Neural cell (in vitro differentiated cells): Measurements from ENCODE around the gene C14orf119. TPM values are rescaled to one million over a fixed set of nuclear protein-coding genes. Genes with fewer than 3 reads are reported as not detected.

ENCODE experiments used
- H2AFZ ChIP-seq: fragments of 200-600, 300-800 bp; sonication (generic), shearing (Covaris generic); 2 replicates; pipeline ENCODE4 v1.6.0; 2014; ENCODE audit warnings: low read depth, mild to moderate bottlenecking, antibody characterized with exemption, low read length, moderate library complexity
- H3F3A ChIP-seq: fragments of 200-600 bp; shearing (Covaris generic); 2 replicates; pipeline ENCODE4 v1.6.1; 2016; ENCODE audit warnings: mild to moderate bottlenecking, moderate library complexity, mixed read lengths, antibody characterized with exemption, low read length; ENCODE audit not compliant: insufficient read depth, poor library complexity, severe bottlenecking
- H3K27ac ChIP-seq: fragments of 200-600, 300-800 bp; sonication (generic), shearing (Covaris generic); 2 replicates; pipeline ENCODE4 v1.5.1; 2014; ENCODE audit warnings: mild to moderate bottlenecking, low read length, moderate library complexity
- H3K27me3 ChIP-seq: fragments of 300-800, 200-600 bp; sonication (generic), shearing (Covaris generic); 2 replicates; pipeline ENCODE4 v1.6.0; 2014; ENCODE audit warnings: mild to moderate bottlenecking, low read depth, low read length, moderate library complexity; ENCODE audit not compliant: insufficient read depth
- H3K36me3 ChIP-seq: fragments of 300-800, 200-600 bp; sonication (generic), shearing (Covaris generic); 2 replicates; pipeline ENCODE4 v1.5.1; 2014; ENCODE audit warnings: mild to moderate bottlenecking, antibody characterized with exemption, low read length, moderate library complexity; ENCODE audit not compliant: insufficient read depth
- H3K4me2 ChIP-seq: fragments of 300-800, 200-600 bp; sonication (generic), shearing (Covaris generic); 2 replicates; pipeline ENCODE4 v1.6.0; 2014; ENCODE audit warnings: mild to moderate bottlenecking, low read length
- H3K4me3 ChIP-seq: fragments of 300-800, 200-600 bp; sonication (generic), shearing (Covaris generic); 2 replicates; pipeline ENCODE4 v1.5.1; 2014; ENCODE audit warnings: mild to moderate bottlenecking, low read length, moderate library complexity
- H3K79me2 ChIP-seq: fragments of 200-600 bp; shearing (Covaris generic); replicated peaks from 2 replicates; pipeline ENCODE4 v1.6.0; 2014; ENCODE audit warnings: mild to moderate bottlenecking, low read length, moderate library complexity; ENCODE audit not compliant: insufficient read depth
- H3K9ac ChIP-seq: fragments of 300-800, 200-600 bp; sonication (generic), shearing (Covaris generic); 2 replicates; pipeline ENCODE4 v1.6.1; 2016; ENCODE audit warnings: mild to moderate bottlenecking, low read length, mixed read lengths
- H3K9me2 ChIP-seq: fragments of 200-600 bp; shearing (Covaris generic); 2 replicates; pipeline ENCODE4 v1.6.1; 2016; ENCODE audit warnings: mild to moderate bottlenecking, low read length, mixed read lengths; ENCODE audit not compliant: insufficient read depth
- H3K9me3 ChIP-seq: fragments of 200-600, 300-800 bp; sonication (generic), shearing (Covaris generic); 2 replicates; pipeline ENCODE4 v1.6.1; 2016; ENCODE audit warnings: mild to moderate bottlenecking, mixed run types, low read length, moderate library complexity, mixed read lengths
- H4K20me1 ChIP-seq: fragments of 200-600 bp; shearing (Covaris generic); 2 replicates; pipeline ENCODE4 v1.6.1; 2016; ENCODE audit warnings: mild to moderate bottlenecking, mixed run types; ENCODE audit not compliant: insufficient read depth
- EP300 ChIP-seq: fragments of 450-650 bp; conservative IDR thresholded peaks from 2 replicates; pipeline ENCODE4 v1.6.1; 2014; ENCODE audit warnings: antibody characterized with exemption, mild to moderate bottlenecking, moderate library complexity; ENCODE audit not compliant: poor library complexity, severe bottlenecking
- EZH2 ChIP-seq: fragments of 200-600, 300-800 bp; shearing (Covaris generic), sonication (generic); IDR thresholded peaks from 2 replicates; pipeline ENCODE4 v1.6.1; 2014; ENCODE audit warnings: antibody characterized with exemption, low read length, borderline replicate concordance, mild to moderate bottlenecking; ENCODE audit not compliant: insufficient read depth, poor library complexity, severe bottlenecking
- MXI1 ChIP-seq: fragments of 450-650 bp; conservative IDR thresholded peaks from 2 replicates; pipeline ENCODE4 v1.6.1; 2014; ENCODE audit warnings: antibody characterized with exemption, mild to moderate bottlenecking; ENCODE audit not compliant: poor library complexity, severe bottlenecking
- POLR2AphosphoS5 ChIP-seq: IDR thresholded peaks from 2 replicates; pipeline ENCODE4 v1.6.1; 2012
- RAD21 ChIP-seq: fragments of 450-650 bp; conservative IDR thresholded peaks from 2 replicates; pipeline ENCODE4 v1.6.1; 2014; ENCODE audit warnings: antibody characterized with exemption, mild to moderate bottlenecking, moderate library complexity
- SMC3 ChIP-seq: fragments of 450-650 bp; conservative IDR thresholded peaks from 2 replicates; pipeline ENCODE4 v1.6.1; 2014; ENCODE audit warnings: antibody characterized with exemption, mild to moderate bottlenecking, moderate library complexity; ENCODE audit not compliant: poor library complexity
- TAF1 ChIP-seq: IDR thresholded peaks from 2 replicates; pipeline ENCODE4 v1.6.1; 2012; ENCODE audit warnings: low read depth
- polyA plus RNA-seq: library from polyadenylated mRNA; depleted of rRNA; stranded (reverse); fragments of >200 nt; gene quantifications from 2 replicates; pipeline ENCODE4 v1.2.3, GENCODE V29; 2014
- TF ChIP-seq, protein P1 (sequence below): IDR thresholded peaks from 2 replicates; pipeline ENCODE4 v1.6.1; 2012; ENCODE audit warnings: borderline replicate concordance
- TF ChIP-seq, protein P2 (sequence below): fragments of 450-650 bp; IDR thresholded peaks from 2 replicates; pipeline ENCODE4 v1.5.1; 2014; ENCODE audit warnings: antibody characterized with exemption, mild to moderate bottlenecking, moderate library complexity; ENCODE audit not compliant: poor library complexity, severe bottlenecking

The C14orf119 gene
- polyA plus RNA-seq, 1 donor from 2014 or later = 26.4 TPM

DNA sequence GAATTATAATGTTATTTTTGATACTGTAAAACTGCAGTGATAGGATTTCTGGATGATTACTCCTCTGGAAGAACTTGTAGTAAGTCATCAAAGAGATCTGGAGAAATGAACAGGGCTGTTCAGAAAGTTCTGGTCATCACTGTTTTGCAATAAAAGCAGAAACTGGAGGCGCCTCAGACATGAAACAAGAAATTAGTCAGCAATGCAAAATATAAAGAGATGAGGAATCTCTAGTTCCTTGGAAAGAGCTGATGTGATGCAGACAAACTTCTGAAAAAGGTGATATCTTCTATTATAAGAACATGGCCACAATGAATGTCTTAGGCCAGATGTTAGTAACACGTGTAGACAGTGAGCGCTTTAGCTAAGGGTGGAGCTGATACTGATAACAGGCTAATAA, 9.8 kb upstream of the C14orf119 start:
- H3K9me3 ChIP-seq = no peaks in the 10 kb centered on the region
- no peaks in the 10 kb centered on the region for H3F3A ChIP-seq
- H3K9ac ChIP-seq = no peak overlapping the region
- no peak overlapping the region for H2AFZ ChIP-seq
- TF ChIP-seq, protein P1, sequence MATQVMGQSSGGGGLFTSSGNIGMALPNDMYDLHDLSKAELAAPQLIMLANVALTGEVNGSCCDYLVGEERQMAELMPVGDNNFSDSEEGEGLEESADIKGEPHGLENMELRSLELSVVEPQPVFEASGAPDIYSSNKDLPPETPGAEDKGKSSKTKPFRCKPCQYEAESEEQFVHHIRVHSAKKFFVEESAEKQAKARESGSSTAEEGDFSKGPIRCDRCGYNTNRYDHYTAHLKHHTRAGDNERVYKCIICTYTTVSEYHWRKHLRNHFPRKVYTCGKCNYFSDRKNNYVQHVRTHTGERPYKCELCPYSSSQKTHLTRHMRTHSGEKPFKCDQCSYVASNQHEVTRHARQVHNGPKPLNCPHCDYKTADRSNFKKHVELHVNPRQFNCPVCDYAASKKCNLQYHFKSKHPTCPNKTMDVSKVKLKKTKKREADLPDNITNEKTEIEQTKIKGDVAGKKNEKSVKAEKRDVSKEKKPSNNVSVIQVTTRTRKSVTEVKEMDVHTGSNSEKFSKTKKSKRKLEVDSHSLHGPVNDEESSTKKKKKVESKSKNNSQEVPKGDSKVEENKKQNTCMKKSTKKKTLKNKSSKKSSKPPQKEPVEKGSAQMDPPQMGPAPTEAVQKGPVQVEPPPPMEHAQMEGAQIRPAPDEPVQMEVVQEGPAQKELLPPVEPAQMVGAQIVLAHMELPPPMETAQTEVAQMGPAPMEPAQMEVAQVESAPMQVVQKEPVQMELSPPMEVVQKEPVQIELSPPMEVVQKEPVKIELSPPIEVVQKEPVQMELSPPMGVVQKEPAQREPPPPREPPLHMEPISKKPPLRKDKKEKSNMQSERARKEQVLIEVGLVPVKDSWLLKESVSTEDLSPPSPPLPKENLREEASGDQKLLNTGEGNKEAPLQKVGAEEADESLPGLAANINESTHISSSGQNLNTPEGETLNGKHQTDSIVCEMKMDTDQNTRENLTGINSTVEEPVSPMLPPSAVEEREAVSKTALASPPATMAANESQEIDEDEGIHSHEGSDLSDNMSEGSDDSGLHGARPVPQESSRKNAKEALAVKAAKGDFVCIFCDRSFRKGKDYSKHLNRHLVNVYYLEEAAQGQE = no peak
- TF ChIP-seq EP300 (no peak), RAD21 (no peak), EZH2 (no peak), TAF1 (no peak)
- TF ChIP-seq, protein P2, sequence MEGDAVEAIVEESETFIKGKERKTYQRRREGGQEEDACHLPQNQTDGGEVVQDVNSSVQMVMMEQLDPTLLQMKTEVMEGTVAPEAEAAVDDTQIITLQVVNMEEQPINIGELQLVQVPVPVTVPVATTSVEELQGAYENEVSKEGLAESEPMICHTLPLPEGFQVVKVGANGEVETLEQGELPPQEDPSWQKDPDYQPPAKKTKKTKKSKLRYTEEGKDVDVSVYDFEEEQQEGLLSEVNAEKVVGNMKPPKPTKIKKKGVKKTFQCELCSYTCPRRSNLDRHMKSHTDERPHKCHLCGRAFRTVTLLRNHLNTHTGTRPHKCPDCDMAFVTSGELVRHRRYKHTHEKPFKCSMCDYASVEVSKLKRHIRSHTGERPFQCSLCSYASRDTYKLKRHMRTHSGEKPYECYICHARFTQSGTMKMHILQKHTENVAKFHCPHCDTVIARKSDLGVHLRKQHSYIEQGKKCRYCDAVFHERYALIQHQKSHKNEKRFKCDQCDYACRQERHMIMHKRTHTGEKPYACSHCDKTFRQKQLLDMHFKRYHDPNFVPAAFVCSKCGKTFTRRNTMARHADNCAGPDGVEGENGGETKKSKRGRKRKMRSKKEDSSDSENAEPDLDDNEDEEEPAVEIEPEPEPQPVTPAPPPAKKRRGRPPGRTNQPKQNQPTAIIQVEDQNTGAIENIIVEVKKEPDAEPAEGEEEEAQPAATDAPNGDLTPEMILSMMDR = no peak
- no peaks in the 10 kb centered on the region for H3K36me3 ChIP-seq
- no peaks in the 10 kb centered on the region for H3K9me2 ChIP-seq
- no peak overlapping the region for H3K4me2 ChIP-seq
- H3K27ac ChIP-seq = no peak overlapping the region
- H3K4me3 ChIP-seq = no peak overlapping the region
- H3K27me3 ChIP-seq = no peaks in the 10 kb centered on the region
- no peaks in the 10 kb centered on the region for H3K79me2 ChIP-seq
- H4K20me1 ChIP-seq = no peaks in the 10 kb centered on the region

DNA sequence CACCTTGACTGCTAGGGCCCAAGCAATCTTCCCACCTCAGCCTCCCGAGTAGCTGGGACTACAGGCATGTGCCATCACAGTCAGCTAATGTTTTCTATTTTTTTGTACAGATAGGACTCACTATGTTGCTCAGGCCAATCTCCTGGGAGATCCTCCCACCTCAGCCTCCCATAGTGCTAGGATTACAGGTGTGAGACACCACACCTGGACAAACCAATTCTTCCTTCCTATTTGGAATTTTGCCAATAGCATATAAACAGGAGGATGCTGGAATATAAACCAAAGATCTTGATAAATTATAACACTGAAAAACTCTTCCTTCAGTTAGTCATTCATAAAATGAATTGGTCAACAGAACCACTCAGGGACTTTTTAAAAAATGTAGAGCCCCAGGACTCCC, 8.7 kb upstream of the C14orf119 start:
- no peaks in the 10 kb centered on the region for H3K36me3 ChIP-seq
- no peak overlapping the region for H3K27ac ChIP-seq
- no peak overlapping the region for H3K9ac ChIP-seq
- no peak overlapping the region for H3K4me3 ChIP-seq
- H2AFZ ChIP-seq = no peak overlapping the region
- H3K27me3 ChIP-seq = no peaks in the 10 kb centered on the region
- no peaks in the 10 kb centered on the region for H3F3A ChIP-seq
- H4K20me1 ChIP-seq = no peaks in the 10 kb centered on the region
- TF ChIP-seq EP300 = no peak
- TF ChIP-seq EZH2 = no peak
- no peak for TF ChIP-seq SMC3
- no peak for TF ChIP-seq MXI1
- no peak for TF ChIP-seq RAD21
- TF ChIP-seq POLR2AphosphoS5 = no peak
- TF ChIP-seq TAF1 = no peak
- TF ChIP-seq, protein P2 = no peak
- TF ChIP-seq, protein P1 = no peak
- H3K79me2 ChIP-seq = no peaks in the 10 kb centered on the region
- H3K9me3 ChIP-seq = no peaks in the 10 kb centered on the region
- H3K9me2 ChIP-seq = no peaks in the 10 kb centered on the region
- H3K4me2 ChIP-seq = no peak overlapping the region
